K562 treated with DMSO at 1 percent for 48 hours (cell line): ENCODE data around the gene CAMLG. TPM values are rescaled to one million over a fixed set of nuclear protein-coding genes. Genes with fewer than 3 reads are reported as not detected.

ENCODE experiments used
- total RNA-seq: library from RNA; unstranded; fragments of 300-600 nt; gene quantifications from 2 replicates; pipeline ENCODE4 v1.2.3, GENCODE V29; 2022; ENCODE audit warnings: low replicate concordance; ENCODE audit errors: extremely low read depth

Gene CAMLG
- total RNA-seq = not detected in 2 replicates

DNA sequence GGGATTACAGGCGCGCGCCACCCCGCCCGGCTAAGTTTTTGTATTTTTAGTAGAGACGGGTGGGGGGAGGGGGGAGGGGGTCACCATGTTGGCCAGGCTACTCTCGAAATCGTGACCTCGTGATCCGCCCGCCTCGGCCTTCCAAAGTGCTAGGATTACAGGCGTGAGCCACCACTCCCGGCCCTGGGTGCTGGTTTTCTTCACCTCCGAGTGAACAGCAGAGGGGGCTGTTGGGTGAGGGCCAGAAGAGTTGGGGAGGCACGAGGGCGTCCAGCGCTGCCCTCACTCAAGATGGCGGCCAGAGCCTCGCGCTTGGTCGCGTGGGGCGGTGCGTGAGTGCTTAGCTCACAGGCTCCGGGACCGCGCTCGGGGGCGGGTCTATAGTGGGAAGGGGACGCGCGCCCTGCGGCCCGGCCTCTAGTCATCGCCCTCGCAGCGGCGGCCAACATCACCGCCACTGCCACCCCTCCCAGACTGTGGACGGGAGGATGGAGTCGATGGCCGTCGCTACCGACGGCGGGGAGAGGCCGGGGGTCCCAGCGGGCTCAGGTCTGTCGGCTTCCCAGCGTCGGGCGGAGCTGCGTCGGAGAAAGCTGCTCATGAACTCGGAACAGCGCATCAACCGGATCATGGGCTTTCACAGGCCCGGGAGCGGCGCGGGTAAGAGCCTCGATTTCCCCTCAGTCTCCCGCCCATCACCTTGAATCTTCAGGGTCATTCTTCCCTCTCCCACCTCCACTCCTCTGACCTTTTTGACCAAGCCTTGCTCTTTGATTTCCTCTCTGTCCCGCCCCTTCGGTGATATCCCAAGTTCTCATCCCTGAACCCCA lies at the start of gene CAMLG:
Gene CAMLG, plus strand, starts transcription at position 416 of the 830 bp plus-strand sequence. Its CDS starts 73 bp downstream, at position 489.

DNA sequence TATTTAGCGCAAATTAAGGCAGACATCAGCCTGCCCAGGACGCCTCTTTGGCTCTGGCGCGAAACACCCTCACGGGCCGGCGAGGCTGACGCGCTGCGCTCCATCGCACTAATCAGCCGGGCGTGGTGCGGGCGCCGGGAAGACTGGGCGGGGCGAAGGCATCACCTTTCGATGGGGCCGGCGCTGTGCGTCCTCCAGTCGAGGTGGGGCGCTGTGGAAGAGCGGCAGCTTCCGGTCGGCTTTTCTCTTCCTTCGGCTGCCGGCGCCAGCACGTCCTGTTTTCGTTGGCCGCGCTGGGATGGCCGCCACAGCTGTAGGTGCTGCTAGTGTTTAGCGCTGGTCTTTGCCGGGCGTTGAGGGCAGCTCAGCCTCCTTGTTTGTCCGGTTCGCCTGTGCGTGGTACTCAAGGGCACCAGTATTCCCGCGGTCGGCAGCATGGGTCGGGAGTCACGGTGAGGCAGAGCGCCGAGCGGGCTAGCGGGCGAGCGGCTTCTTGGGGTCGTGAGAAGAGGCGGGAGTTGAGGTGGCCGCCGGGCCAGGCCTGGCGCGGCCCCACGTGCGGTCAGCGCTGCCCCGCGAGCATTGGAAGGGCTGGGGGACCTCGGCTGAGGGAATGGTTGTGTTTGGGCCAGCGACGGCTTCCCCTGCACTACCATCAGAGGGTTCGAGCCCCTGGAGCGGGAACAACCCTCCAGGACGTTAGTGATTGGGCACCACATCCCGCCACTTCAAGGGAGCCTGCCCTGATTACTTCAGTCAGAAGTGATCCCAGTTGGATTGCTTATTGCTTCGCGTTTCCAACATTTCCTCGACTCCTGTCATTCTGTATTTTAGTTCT lies 20.4 kb downstream of the CAMLG start, which contains the start of gene DDX46:
Gene DDX46, plus strand, starts transcription at position 276 of the 838 bp plus-strand sequence. Its CDS starts 160 bp downstream, at position 436.

Other genes with a start within 250 kb of the CAMLG start
- gene JADE2, start 212.9 kb upstream of the CAMLG start, total RNA-seq = not detected in 2 replicates
- gene SAR1B, start 105.7 kb upstream of the CAMLG start, total RNA-seq = not detected in 2 replicates
- gene SEC24A, start 89.8 kb upstream of the CAMLG start, total RNA-seq = not detected in 2 replicates
- not detected in 2 replicates for gene DDX46, start 20.2 kb downstream of the CAMLG start, total RNA-seq
- gene C5orf24, start 107.4 kb downstream of the CAMLG start, total RNA-seq = not detected in 2 replicates
- not detected in 2 replicates for gene TXNDC15, start 135.8 kb downstream of the CAMLG start, total RNA-seq
- not detected in 2 replicates for gene PCBD2, start 166.6 kb downstream of the CAMLG start, total RNA-seq
- not detected in 2 replicates for gene CATSPER3, start 229.4 kb downstream of the CAMLG start, total RNA-seq